ENCODE data around the gene ROR2. TPM values are rescaled to one million over a fixed set of nuclear protein-coding genes. Genes with fewer than 3 reads are reported as not detected.

The ROR2 gene
- total and polyA plus RNA-seq, 2 of the 13 experiments (the other 11 are each of a cell fraction or from before 2014, with no cell fraction given), result not detected

DNA sequence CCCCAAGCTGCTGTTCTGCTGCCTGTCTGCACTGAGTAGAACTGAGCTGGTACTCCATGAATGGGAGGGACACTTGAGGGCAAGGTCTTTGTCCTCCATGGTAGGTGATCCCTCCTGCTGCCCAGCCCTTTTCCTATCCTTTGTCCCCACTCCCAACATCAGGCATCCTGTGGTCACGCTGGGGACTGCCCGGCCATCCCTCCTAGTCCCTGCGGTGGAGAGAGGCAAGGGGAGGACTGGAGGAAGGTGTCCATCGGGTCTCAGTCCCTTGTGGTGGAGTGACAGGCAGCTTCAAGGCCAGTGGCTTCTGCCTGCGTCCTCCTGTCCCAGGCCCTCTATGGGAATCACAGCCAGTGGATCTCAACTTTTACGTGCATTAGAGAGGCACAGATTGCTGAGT is 25.9 kb downstream of the ROR2 start:
- ChIA-PET CTCF (ENCODE audit: low intra/inter-chr PET ratio, low total read pairs) (no interaction called here), POLR2A (no interaction called here)
- Histone ChIP-seq H3K79me2 (ENCODE audit: insufficient read depth, low read length) (no peaks in the 10 kb centered on the region), H3K36me3 (replicated peaks in 1 of 2; ENCODE audit: control insufficient read depth in 1 of 2, insufficient read depth in 2 of 2, low read length in 2 of 2) (no peaks in the 10 kb centered on the region), H3K27me3 (ENCODE audit: control insufficient read depth in 1 of 2, insufficient read depth in 2 of 2, low read length in 2 of 2) (peaks cover 0 to 7% of the 10 kb centered on the region in 2 experiments; a peak in 1 of 5 replicates), H3K27ac (ENCODE audit: extremely low read length, insufficient read depth, low read length) (no peak overlapping the region), H3K4me2 (ENCODE audit: low read depth, low read length) (no peak overlapping the region), H3K4me1 (ENCODE audit: insufficient read depth, low read length) (no peaks in the 10 kb centered on the region), H3K9ac (ENCODE audit: insufficient read depth, low read depth, low read length) (no peak overlapping the region), H3K4me3 (replicated peaks in 1 of 3; ENCODE audit: insufficient read depth in 1 of 3, low read depth in 2 of 3, low read length in 3 of 3) (no peak overlapping the region), H3K9me3 (ENCODE audit: low read length) (no peaks in the 10 kb centered on the region; the same call in 1 of the 2 replicates), H2AFZ (ENCODE audit: low read length) (no peak overlapping the region), H4K20me1 (ENCODE audit: insufficient read depth, low read length) (no peaks in the 10 kb centered on the region)
- in situ Hi-C loops (cut with HindIII; ENCODE audit: extremely low pct_ligation_motif_present, low pct_unique_long_range_greater_than_20kb), result no loop called here
- ATAC-seq, result no peak
- intact Hi-C loops (cut with micrococcal nuclease; ENCODE audit: unreplicated experiment), result no loop called here
- no TSS peak for BruUV-seq (replicated peaks)
- no peak for FAIRE-seq
- WGBS (ENCODE audit: low lambda C conversion rate), result 28% methylated on average over 4 of the region's 6 CpGs
- TF ChIP-seq ZNF335 (CRISPR knock-in tag; IDR thresholded peaks at IDR 0.05), result no peak
- no peak for TF ChIP-seq ZNF350 (CRISPR knock-in tag; IDR thresholded peaks at IDR 0.05; ENCODE audit: borderline replicate concordance, low read depth)
- DNase-seq (ENCODE audit: low spot score), result no peak

GRCh38 chr9:91923145-91923544 is 26.9 kb downstream of the ROR2 start:
- no peak for DNase-seq (ENCODE audit: low spot score)
- intact Hi-C loops (cut with micrococcal nuclease; ENCODE audit: unreplicated experiment) (no loop called here), in situ Hi-C loops (cut with HindIII; ENCODE audit: extremely low pct_ligation_motif_present, low pct_unique_long_range_greater_than_20kb) (no loop called here)
- no peak overlapping the region for H3K4me3 ChIP-seq (replicated peaks in 1 of 3; ENCODE audit: insufficient read depth in 1 of 3, low read depth in 2 of 3, low read length in 3 of 3)
- no peaks in the 10 kb centered on the region for H3K9me3 ChIP-seq (ENCODE audit: low read length)
- no peaks in the 10 kb centered on the region for H3K36me3 ChIP-seq (replicated peaks in 1 of 2; ENCODE audit: control insufficient read depth in 1 of 2, insufficient read depth in 2 of 2, low read length in 2 of 2)
- no peak for FAIRE-seq
- no peaks in the 10 kb centered on the region for H3K4me1 ChIP-seq (ENCODE audit: insufficient read depth, low read length)
- no peaks in the 10 kb centered on the region for H4K20me1 ChIP-seq (ENCODE audit: insufficient read depth, low read length)
- no peaks in the 10 kb centered on the region for H3K79me2 ChIP-seq (ENCODE audit: insufficient read depth, low read length)
- 6% methylated on average over 1 of the region's 1 CpG for WGBS (ENCODE audit: low lambda C conversion rate)
- no peak overlapping the region for H3K4me2 ChIP-seq (ENCODE audit: low read depth, low read length)
- no peak overlapping the region for H3K27ac ChIP-seq (ENCODE audit: extremely low read length, insufficient read depth, low read length)
- no peak for ATAC-seq
- BruUV-seq (replicated peaks), result no TSS peak
- H3K9ac ChIP-seq (ENCODE audit: insufficient read depth, low read depth, low read length), result no peak overlapping the region
- no peak overlapping the region for H2AFZ ChIP-seq (ENCODE audit: low read length)
- peaks cover 0 to 8% of the 10 kb centered on the region in 2 experiments; a peak in 1 of 5 replicates for H3K27me3 ChIP-seq (ENCODE audit: control insufficient read depth in 1 of 2, insufficient read depth in 2 of 2, low read length in 2 of 2)
- ChIA-PET POLR2A (no interaction called here), CTCF (ENCODE audit: low intra/inter-chr PET ratio, low total read pairs) (no interaction called here)
- TF ChIP-seq RORA (CRISPR knock-in tag; IDR thresholded peaks at IDR 0.05) (no peak), EHMT2 (IDR thresholded peaks at IDR 0.05; ENCODE audit: borderline replicate concordance, low read depth, low read length) (no peak), DR1 (CRISPR knock-in tag; IDR thresholded peaks at IDR 0.05) (no peak), ZNF468 (CRISPR knock-in tag; IDR thresholded peaks at IDR 0.05) (no peak), GMEB2 (CRISPR knock-in tag; IDR thresholded peaks at IDR 0.05; ENCODE audit: low read depth) (no peak), HDAC1 (CRISPR knock-in tag; IDR thresholded peaks at IDR 0.05) (no peak), DZIP1 (CRISPR knock-in tag; IDR thresholded peaks at IDR 0.05) (no peak), MTA1 (CRISPR knock-in tag; IDR thresholded peaks at IDR 0.05; ENCODE audit: borderline replicate concordance) (no peak), KDM4B (CRISPR knock-in tag; IDR thresholded peaks at IDR 0.05) (no peak), ATRX (CRISPR knock-in tag; IDR thresholded peaks at IDR 0.05; ENCODE audit: borderline replicate concordance) (no peak)
- TF ChIP-seq, protein P1, sequence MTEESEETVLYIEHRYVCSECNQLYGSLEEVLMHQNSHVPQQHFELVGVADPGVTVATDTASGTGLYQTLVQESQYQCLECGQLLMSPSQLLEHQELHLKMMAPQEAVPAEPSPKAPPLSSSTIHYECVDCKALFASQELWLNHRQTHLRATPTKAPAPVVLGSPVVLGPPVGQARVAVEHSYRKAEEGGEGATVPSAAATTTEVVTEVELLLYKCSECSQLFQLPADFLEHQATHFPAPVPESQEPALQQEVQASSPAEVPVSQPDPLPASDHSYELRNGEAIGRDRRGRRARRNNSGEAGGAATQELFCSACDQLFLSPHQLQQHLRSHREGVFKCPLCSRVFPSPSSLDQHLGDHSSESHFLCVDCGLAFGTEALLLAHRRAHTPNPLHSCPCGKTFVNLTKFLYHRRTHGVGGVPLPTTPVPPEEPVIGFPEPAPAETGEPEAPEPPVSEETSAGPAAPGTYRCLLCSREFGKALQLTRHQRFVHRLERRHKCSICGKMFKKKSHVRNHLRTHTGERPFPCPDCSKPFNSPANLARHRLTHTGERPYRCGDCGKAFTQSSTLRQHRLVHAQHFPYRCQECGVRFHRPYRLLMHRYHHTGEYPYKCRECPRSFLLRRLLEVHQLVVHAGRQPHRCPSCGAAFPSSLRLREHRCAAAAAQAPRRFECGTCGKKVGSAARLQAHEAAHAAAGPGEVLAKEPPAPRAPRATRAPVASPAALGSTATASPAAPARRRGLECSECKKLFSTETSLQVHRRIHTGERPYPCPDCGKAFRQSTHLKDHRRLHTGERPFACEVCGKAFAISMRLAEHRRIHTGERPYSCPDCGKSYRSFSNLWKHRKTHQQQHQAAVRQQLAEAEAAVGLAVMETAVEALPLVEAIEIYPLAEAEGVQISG (CRISPR knock-in tag; IDR thresholded peaks at IDR 0.05), result no peak
